T-helper 1 cell treated with Interleukin-12 subunit alpha and Interleukin-12 subunit beta and Interleukin-4 antibody, amounts not matched to agents 30 μg/mL and 1 μg/mL, for 36 hours (primary cell): ENCODE results near the gene DMRT2.

Source experiments
- H3K27ac Mint-ChIP-seq: one replicate; pipeline ENCODE4 v1.8.0; 2021; ENCODE audit warnings: mild to moderate bottlenecking, mixed read lengths
- H3K27me3 Mint-ChIP-seq: one replicate; pipeline ENCODE4 v1.8.0; 2021; ENCODE audit warnings: low read depth, mixed read lengths
- H3K36me3 Mint-ChIP-seq: one replicate; pipeline ENCODE4 v1.8.0; 2021; ENCODE audit warnings: low read depth, mixed read lengths
- H3K4me1 Mint-ChIP-seq: one replicate; pipeline ENCODE4 v1.8.0; 2021; ENCODE audit warnings: low read depth, mixed read lengths
- H3K4me3 Mint-ChIP-seq: one replicate; pipeline ENCODE4 v1.8.0; 2021; ENCODE audit warnings: mild to moderate bottlenecking, moderate library complexity, mixed read lengths
- H3K9me3 Mint-ChIP-seq: one replicate; pipeline ENCODE4 v1.8.0; 2021; ENCODE audit warnings: mixed read lengths

Gene DMRT2

GRCh38 chr9:1050125-1050895, at the start of gene DMRT2:
DMRT2 (plus strand) TSS chr9:1050357; CDS start chr9:1051614, 1,257 bp downstream.
- Mint-ChIP-seq H3K36me3 (peaks cover 17% of the 10 kb centered on the region), H3K4me1 (peaks cover 33% of the 10 kb centered on the region), H3K9me3 (peaks cover 12% of the 10 kb centered on the region), H3K4me3 (peak within 1 kb of the TSS; percentile 55), H3K27me3 (peaks cover 93% of the 10 kb centered on the region), H3K27ac (peak within 1 kb of the TSS; percentile 79)

GRCh38 chr9:1001838-1002237, 48.3 kb upstream of the DMRT2 start:
- peaks cover 6% of the 10 kb centered on the region for H3K4me1 Mint-ChIP-seq
- H3K36me3 Mint-ChIP-seq: no peaks in the 10 kb centered on the region
- H3K27me3 Mint-ChIP-seq: no peaks in the 10 kb centered on the region
- H3K4me3 Mint-ChIP-seq: no peak overlapping the region
- H3K27ac Mint-ChIP-seq: no peak overlapping the region
- no peaks in the 10 kb centered on the region for H3K9me3 Mint-ChIP-seq

GRCh38 chr9:1002678-1003077, 47.5 kb upstream of the DMRT2 start:
- Mint-ChIP-seq H3K27ac (no peak overlapping the region), H3K9me3 (no peaks in the 10 kb centered on the region), H3K4me3 (no peak overlapping the region), H3K27me3 (peaks cover 6% of the 10 kb centered on the region), H3K36me3 (no peaks in the 10 kb centered on the region), H3K4me1 (peaks cover 6% of the 10 kb centered on the region)

- Mint-ChIP-seq H3K9me3 (no peaks in the 10 kb centered on the region), H3K36me3 (no peaks in the 10 kb centered on the region), H3K27ac (no peak overlapping the region), H3K4me3 (no peak overlapping the region), H3K27me3 (peaks cover 13% of the 10 kb centered on the region), H3K4me1 (peaks cover 9% of the 10 kb centered on the region)
Measured at GRCh38 chr9:1005043-1005667, 45.0 kb upstream of the DMRT2 start.

GRCh38 chr9:1007312-1007711, 42.8 kb upstream of the DMRT2 start:
- Mint-ChIP-seq H3K27me3 (peaks cover 13% of the 10 kb centered on the region), H3K4me3 (no peak overlapping the region), H3K36me3 (no peaks in the 10 kb centered on the region), H3K27ac (no peak overlapping the region), H3K9me3 (no peaks in the 10 kb centered on the region), H3K4me1 (peaks cover 9% of the 10 kb centered on the region)

- no peak overlapping the region for H3K4me3 Mint-ChIP-seq
- H3K27me3 Mint-ChIP-seq: peaks cover 13% of the 10 kb centered on the region
- H3K27ac Mint-ChIP-seq: no peak overlapping the region
- no peaks in the 10 kb centered on the region for H3K9me3 Mint-ChIP-seq
- H3K4me1 Mint-ChIP-seq: peaks cover 9% of the 10 kb centered on the region
- H3K36me3 Mint-ChIP-seq: no peaks in the 10 kb centered on the region
Measured at GRCh38 chr9:1008216-1008615, 41.9 kb upstream of the DMRT2 start.

- peaks cover 13% of the 10 kb centered on the region for H3K27me3 Mint-ChIP-seq
- H3K36me3 Mint-ChIP-seq: no peaks in the 10 kb centered on the region
- H3K4me3 Mint-ChIP-seq: no peak overlapping the region
- H3K4me1 Mint-ChIP-seq: peaks cover 9% of the 10 kb centered on the region
- H3K9me3 Mint-ChIP-seq: no peaks in the 10 kb centered on the region
- H3K27ac Mint-ChIP-seq: no peak overlapping the region
Measured at GRCh38 chr9:1009101-1009707, 41.0 kb upstream of the DMRT2 start.

GRCh38 chr9:1013021-1013420, 37.1 kb upstream of the DMRT2 start:
- H3K4me3 Mint-ChIP-seq: no peak overlapping the region
- peaks cover 9% of the 10 kb centered on the region for H3K27me3 Mint-ChIP-seq
- no peaks in the 10 kb centered on the region for H3K9me3 Mint-ChIP-seq
- H3K36me3 Mint-ChIP-seq: no peaks in the 10 kb centered on the region
- H3K4me1 Mint-ChIP-seq: peaks cover 2% of the 10 kb centered on the region
- H3K27ac Mint-ChIP-seq: no peak overlapping the region

- H3K4me1 Mint-ChIP-seq: no peaks in the 10 kb centered on the region
- H3K4me3 Mint-ChIP-seq: no peak overlapping the region
- H3K9me3 Mint-ChIP-seq: no peaks in the 10 kb centered on the region
- no peaks in the 10 kb centered on the region for H3K36me3 Mint-ChIP-seq
- no peak overlapping the region for H3K27ac Mint-ChIP-seq
- H3K27me3 Mint-ChIP-seq: peaks cover 6% of the 10 kb centered on the region
Measured at GRCh38 chr9:1014225-1014624, 35.9 kb upstream of the DMRT2 start.

GRCh38 chr9:1014640-1015039, 35.5 kb upstream of the DMRT2 start:
- no peaks in the 10 kb centered on the region for H3K4me1 Mint-ChIP-seq
- no peaks in the 10 kb centered on the region for H3K9me3 Mint-ChIP-seq
- H3K27ac Mint-ChIP-seq: no peak overlapping the region
- peaks cover 6% of the 10 kb centered on the region for H3K27me3 Mint-ChIP-seq
- H3K4me3 Mint-ChIP-seq: no peak overlapping the region
- no peaks in the 10 kb centered on the region for H3K36me3 Mint-ChIP-seq

- peaks cover 6% of the 10 kb centered on the region for H3K27me3 Mint-ChIP-seq
- no peaks in the 10 kb centered on the region for H3K4me1 Mint-ChIP-seq
- H3K4me3 Mint-ChIP-seq: no peak overlapping the region
- H3K36me3 Mint-ChIP-seq: no peaks in the 10 kb centered on the region
- H3K9me3 Mint-ChIP-seq: no peaks in the 10 kb centered on the region
- H3K27ac Mint-ChIP-seq: no peak overlapping the region
Measured at GRCh38 chr9:1018121-1018520, 32.0 kb upstream of the DMRT2 start.

GRCh38 chr9:1024112-1024511, 26.0 kb upstream of the DMRT2 start:
- Mint-ChIP-seq H3K4me1 (no peaks in the 10 kb centered on the region), H3K4me3 (no peak overlapping the region), H3K36me3 (no peaks in the 10 kb centered on the region), H3K9me3 (no peaks in the 10 kb centered on the region), H3K27me3 (peaks cover 5% of the 10 kb centered on the region), H3K27ac (no peak overlapping the region)

GRCh38 chr9:1025131-1025530, 25.0 kb upstream of the DMRT2 start:
- no peak overlapping the region for H3K27ac Mint-ChIP-seq
- H3K36me3 Mint-ChIP-seq: no peaks in the 10 kb centered on the region
- H3K4me3 Mint-ChIP-seq: no peak overlapping the region
- H3K9me3 Mint-ChIP-seq: no peaks in the 10 kb centered on the region
- no peaks in the 10 kb centered on the region for H3K4me1 Mint-ChIP-seq
- peaks cover 5% of the 10 kb centered on the region for H3K27me3 Mint-ChIP-seq

- no peak overlapping the region for H3K27ac Mint-ChIP-seq
- H3K36me3 Mint-ChIP-seq: no peaks in the 10 kb centered on the region
- peaks cover 5% of the 10 kb centered on the region for H3K27me3 Mint-ChIP-seq
Measured at GRCh38 chr9:1026219-1026618, 23.9 kb upstream of the DMRT2 start.

More at GRCh38 chr9:1026219-1026618, 23.9 kb upstream of the DMRT2 start:
- H3K4me1 Mint-ChIP-seq: no peaks in the 10 kb centered on the region
- H3K4me3 Mint-ChIP-seq: no peak overlapping the region
- H3K9me3 Mint-ChIP-seq: no peaks in the 10 kb centered on the region
